HepG2 (cell line): Measurements from ENCODE around the gene USP28. TPM values are rescaled to one million over a fixed set of nuclear protein-coding genes. Genes with fewer than 3 reads are reported as not detected.

ENCODE experiments used
- ATAC-seq: fragments of 200-7000 bp; cut with Tn5 transposase; 3 replicates; pipeline ENCODE4 v1.9.1; 2020; ENCODE audit warnings: mild to moderate bottlenecking, moderate library complexity
- Bru-seq: library from RNA; stranded (reverse); fragments of 400-500 nt; gene quantifications from one replicate; lab custom pipeline; 2021; lab: Mats Ljungman, UMichigan
- BruChase-seq, 2 experiments: library from RNA; stranded (reverse); fragments of 400-500 nt; gene quantifications; one replicate each; lab custom pipeline; 2021; lab: Mats Ljungman, UMichigan
- BruUV-seq: library from RNA; stranded (reverse); fragments of 400-500 nt; replicated peaks from 2 replicates; lab custom pipeline; 2021; lab: Mats Ljungman, UMichigan
- CTCF ChIA-PET: fragments of 300-600 bp; formaldehyde crosslinking; extraction: SDS; loops from one replicate; lab custom pipeline; 2021; ENCODE audit warnings: low total read pairs, inconsistent platforms, low intra/inter-chr PET ratio; lab: Yijun Ruan, JAX
- POLR2A ChIA-PET: fragments of 350-600 bp; sonication (Branson Sonifier 250); formaldehyde crosslinking; loops from one replicate; lab custom pipeline; 2020; ENCODE audit warnings: antibody characterized with exemption, inconsistent platforms; lab: Yijun Ruan, JAX
- DNase-seq: peaks from one replicate; pipeline ENCODE4 v3.0.0-alpha.2; 2015; ENCODE audit warnings: low spot score
- FAIRE-seq: peaks from 3 replicates; lab custom pipeline; 2011; peaks lifted over from hg19 to GRCh38; lab: Jason Lieb, UNC
- H2AFZ ChIP-seq: one replicate; pipeline ENCODE4 v1.6.1; 2011; ENCODE audit warnings: low read length, inconsistent platforms
- H3K27ac ChIP-seq: fragments of 300-600 bp; 3 replicates; pipeline ENCODE4 v1.8.0; 2011; ENCODE audit warnings: mixed run types, mild to moderate bottlenecking, mixed read lengths, low read length, inconsistent platforms; ENCODE audit not compliant: insufficient read depth; ENCODE audit errors: extremely low read length
- H3K27me3 ChIP-seq, 2 experiments: fragments of 200-600 bp in 1 of 2; 2 replicates in 1 of 2; 3 replicates in 1 of 2; pipeline versions ENCODE4 v1.6.0 to v1.8.0; 2011; ENCODE audit warnings: low read length in 2 of 2, mild to moderate bottlenecking in 2 of 2, moderate library complexity in 2 of 2, inconsistent platforms in 1 of 2; ENCODE audit not compliant: insufficient read depth in 2 of 2, control insufficient read depth in 1 of 2
- H3K36me3 ChIP-seq, 2 experiments: fragments of 200-600 bp in 1 of 2; replicated peaks in 1 of 2; 2 replicates in 1 of 2; 3 replicates in 1 of 2; pipeline versions ENCODE4 v1.5.1 to v1.8.0; 2011; ENCODE audit warnings: low read length in 2 of 2, inconsistent platforms in 1 of 2; ENCODE audit not compliant: insufficient read depth in 2 of 2, control insufficient read depth in 1 of 2
- H3K4me1 ChIP-seq: 2 replicates; pipeline ENCODE4 v1.5.1; 2012; ENCODE audit warnings: low read length, inconsistent platforms; ENCODE audit not compliant: insufficient read depth
- H3K4me2 ChIP-seq: 2 replicates; pipeline ENCODE4 v1.6.0; 2011; ENCODE audit warnings: low read depth, low read length, inconsistent platforms
- H3K4me3 ChIP-seq, 3 experiments: fragments of 200-600 bp in 1 of 3; sonication (generic), shearing (Covaris generic) in 1 of 3; replicated peaks in 1 of 3; 2 replicates each; pipeline ENCODE4 v1.5.1; 2011 to 2016; ENCODE audit warnings: low read length in 3 of 3, inconsistent platforms in 2 of 3, low read depth in 2 of 3, mild to moderate bottlenecking in 2 of 3, control low read depth in 1 of 3, mixed read lengths in 1 of 3; ENCODE audit not compliant: insufficient read depth in 1 of 3
- H3K79me2 ChIP-seq: one replicate; pipeline ENCODE4 v1.6.1; 2011; ENCODE audit warnings: low read length, inconsistent platforms; ENCODE audit not compliant: insufficient read depth
- H3K9ac ChIP-seq: 2 replicates; pipeline ENCODE4 v1.6.0; 2011; ENCODE audit warnings: mild to moderate bottlenecking, low read depth, low read length, inconsistent platforms; ENCODE audit not compliant: insufficient read depth
- H3K9me3 ChIP-seq: 2 replicates; pipeline ENCODE4 v1.5.1; 2012; ENCODE audit warnings: mild to moderate bottlenecking, low read length
- H4K20me1 ChIP-seq: 2 replicates; pipeline ENCODE4 v1.6.0; 2011; ENCODE audit warnings: inconsistent platforms, mild to moderate bottlenecking, low read length, moderate library complexity; ENCODE audit not compliant: insufficient read depth
- ATF7-NPFF ChIP-seq: sonication (generic); formaldehyde crosslinking; IDR thresholded peaks from 2 replicates; pipeline ENCODE4 v1.8.1; 2023; ENCODE audit warnings: mild to moderate bottlenecking, low read depth, missing genetic modification reagents, moderate library complexity
- GPN1 ChIP-seq: sonication (generic); formaldehyde crosslinking; IDR thresholded peaks from 2 replicates; pipeline ENCODE4 v1.5.1; 2020; ENCODE audit warnings: missing genetic modification reagents, borderline replicate concordance
- PAXIP1 ChIP-seq: sonication (generic); formaldehyde crosslinking; conservative IDR thresholded peaks from 2 replicates; pipeline ENCODE4 v1.4.0; 2020; ENCODE audit warnings: mild to moderate bottlenecking, missing genetic modification reagents, moderate library complexity
- REXO4 ChIP-seq: sonication (generic); formaldehyde crosslinking; IDR thresholded peaks from 2 replicates; pipeline ENCODE4 v1.8.0; 2022; ENCODE audit warnings: missing genetic modification reagents, mild to moderate bottlenecking, borderline replicate concordance
- THAP8 ChIP-seq: sonication (generic); formaldehyde crosslinking; IDR thresholded peaks from 2 replicates; pipeline ENCODE4 v1.5.1; 2020; ENCODE audit warnings: missing genetic modification reagents, mild to moderate bottlenecking, borderline replicate concordance
- ZBTB34 ChIP-seq: sonication (generic); formaldehyde crosslinking; IDR thresholded peaks from 2 replicates; pipeline ENCODE4 v1.8.0; 2022; ENCODE audit warnings: mild to moderate bottlenecking, missing genetic modification reagents
- ZNF576 ChIP-seq: sonication (generic); formaldehyde crosslinking; IDR thresholded peaks from 2 replicates; pipeline ENCODE4 v1.4.0; 2020; ENCODE audit warnings: mild to moderate bottlenecking, missing genetic modification reagents
- ZNF749 ChIP-seq: sonication (generic); formaldehyde crosslinking; IDR thresholded peaks from 2 replicates; pipeline ENCODE4 v1.8.0; 2022; ENCODE audit warnings: mild to moderate bottlenecking, missing genetic modification reagents, moderate library complexity, borderline replicate concordance
- WGBS: methylation state at CpG from one replicate; pipeline ENCODE4 v1.1.6; 2017; ENCODE audit warnings: low lambda C conversion rate; 5-methylcytosine and 5-hydroxymethylcytosine counted together
- in situ Hi-C: cut with HindIII; loops from 2 replicates; pipeline ENCODE4 v1.10.0; 2017; ENCODE audit warnings: low pct_unique_long_range_greater_than_20kb; ENCODE audit not compliant: extremely low pct_ligation_motif_present
- intact Hi-C: fragments of 100-400 bp; cut with micrococcal nuclease; formaldehyde crosslinking; loops from one replicate; pipeline ENCODE4 v1.10.0; 2022; ENCODE audit not compliant: unreplicated experiment
- long read RNA-seq, 2 experiments: library from RNA in 1 of 2; library from polyadenylated mRNA in 1 of 2; stranded (forward) in 1 of 2; unstranded in 1 of 2; transcript quantifications; one replicate each; pipeline ENCODE4 v2.0.0, GENCODE V29; 2019 to 2022
- polyA minus RNA-seq, 3 experiments: library from RNA; depleted of rRNA, polyadenylated mRNA; stranded (reverse); fragments of >200 nt; gene quantifications; 2 replicates each; pipeline ENCODE4 v1.2.3, GENCODE V29; 2011; ENCODE audit warnings: low replicate concordance in 1 of 3
- polyA plus RNA-seq, 8 experiments: library from polyadenylated mRNA; depleted of rRNA in 3 of 8; stranded (reverse) in 7 of 8; unstranded in 1 of 8; fragments of >200 nt; fragmentation: Illumina TruSeq in 4 of 8; extraction: Trizol in 4 of 8; gene quantifications; 2 replicates each; pipeline versions ENCODE4 v1.2.1 to v1.2.3, GENCODE V29; 2011 to 2016; ENCODE audit warnings: low read depth in 4 of 8, missing spikeins in 1 of 8, mixed read lengths in 1 of 8; ENCODE audit not compliant: insufficient read depth in 1 of 8
- total RNA-seq, 5 experiments: library from RNA; depleted of rRNA; stranded (reverse); fragments of >200 nt; fragmentation: Illumina TruSeq; extraction: Trizol; gene quantifications; 2 replicates each; pipeline ENCODE4 v1.2.3, GENCODE V29; 2016; ENCODE audit warnings: low read depth in 1 of 5

Gene USP28
- total RNA-seq (2016; rRNA removed; fragmentation: Illumina TruSeq; extraction: Trizol) (34.3 and 52.0 TPM in 2 replicates), polyA plus RNA-seq (2011; rRNA removed) (27.6 and 29.6 TPM in 2 replicates), polyA minus RNA-seq (2011; rRNA and poly(A)+ RNA removed; ENCODE audit: low replicate concordance) (24.1 and 27.3 TPM in 2 replicates), Bru-seq, nascent RNA (percentile 64 among the genes with signal in this experiment), BruChase-seq, experiment 1, labeled RNA remaining after a 6-hour chase (percentile 60 among the genes with signal in this experiment), BruChase-seq, experiment 2, labeled RNA remaining after a 2-hour chase (percentile 61 among the genes with signal in this experiment)
- total RNA-seq (2016; cell fraction: cytosol; rRNA removed; fragmentation: Illumina TruSeq; extraction: Trizol; ENCODE audit: low read depth), result 8.8 and 10.6 TPM in 2 replicates
- total RNA-seq (2016; cell fraction: insoluble cytoplasmic fraction; rRNA removed; fragmentation: Illumina TruSeq; extraction: Trizol), result 36.7 and 47.2 TPM in 2 replicates
- total RNA-seq (2016; cell fraction: membrane; rRNA removed; fragmentation: Illumina TruSeq; extraction: Trizol), result 19.2 and 20.6 TPM in 2 replicates
- total RNA-seq (2016; cell fraction: nucleus; rRNA removed; fragmentation: Illumina TruSeq; extraction: Trizol), result 30.7 and 35.4 TPM in 2 replicates
- 11.8 and 14.3 TPM in 2 replicates for polyA plus RNA-seq (2011; cell fraction: cytosol; rRNA removed)
- polyA plus RNA-seq (2011; cell fraction: nucleus; rRNA removed), result 26.1 and 29.2 TPM in 2 replicates
- polyA plus RNA-seq (2012), result 12.9 and 17.0 TPM in 2 replicates
- 3.9 and 4.1 TPM in 2 replicates for polyA plus RNA-seq (2016; cell fraction: cytosol; fragmentation: Illumina TruSeq; extraction: Trizol; ENCODE audit: low read depth)
- 28.6 and 29.4 TPM in 2 replicates for polyA plus RNA-seq (2016; cell fraction: insoluble cytoplasmic fraction; fragmentation: Illumina TruSeq; extraction: Trizol; ENCODE audit: low read depth)
- 9.3 and 9.8 TPM in 2 replicates for polyA plus RNA-seq (2016; cell fraction: membrane; fragmentation: Illumina TruSeq; extraction: Trizol; ENCODE audit: low read depth)
- 25.6 and 33.9 TPM in 2 replicates for polyA plus RNA-seq (2016; cell fraction: nucleus; fragmentation: Illumina TruSeq; extraction: Trizol; ENCODE audit: insufficient read depth, low read depth)
- 23.8 and 28.1 TPM in 2 replicates for polyA minus RNA-seq (2011; cell fraction: cytosol; rRNA and poly(A)+ RNA removed)
- polyA minus RNA-seq (2011; cell fraction: nucleus; rRNA and poly(A)+ RNA removed), result 34.2 and 35.4 TPM in 2 replicates
- long read RNA-seq, experiment 1, partial matches to known transcripts, result 1 of 5 reads
- long read RNA-seq, experiment 1, other reads (novel, unspliced or antisense), result 3 of 5 reads
- long read RNA-seq, experiment 2, partial matches to known transcripts, result 0 of 14 reads
- long read RNA-seq, experiment 2, other reads (novel, unspliced or antisense), result 13 of 14 reads

- peak within 1 kb of the TSS; percentile 86 for H2AFZ ChIP-seq
- FAIRE-seq, result no peak
- H3K27me3 ChIP-seq, result no peaks in the 10 kb centered on the region; a peak in 1 of 5 replicates
- peak; percentile 90 for ATAC-seq
- H3K27ac ChIP-seq, result peak within 1 kb of the TSS; percentile 87
- H3K4me2 ChIP-seq, result peak within 1 kb of the TSS; percentile 89
- WGBS, result under 1% methylated on average over 35 of the region's 95 CpGs
- peak within 1 kb of the TSS; percentile 85 for H3K9ac ChIP-seq
- in situ Hi-C loops (no loop called here), intact Hi-C loops (no loop called here)
- H3K9me3 ChIP-seq, result no peaks in the 10 kb centered on the region
- peak within 1 kb of the TSS; percentile 72 to 89 (median 85) for H3K4me3 ChIP-seq
- peaks cover 68% of the 10 kb centered on the region for H3K4me1 ChIP-seq
- BruUV-seq, result no TSS peak
- H4K20me1 ChIP-seq, result no peaks in the 10 kb centered on the region
- peaks cover 9% of the 10 kb centered on the region for H3K79me2 ChIP-seq
- ChIA-PET CTCF (no interaction called here), POLR2A (interaction anchor here (0.6 to 2.1 kb wide), 8 partner anchors 9 to 525 kb away, joined by 3 to 16 read pairs (median 6); partner anchors contain the start of genes C11orf71 and RBM7)
- DNase-seq, result peak; percentile 89
- no peaks in the 10 kb centered on the region for H3K36me3 ChIP-seq
- TF ChIP-seq PAXIP1, result peak; percentile 32; the same call in 1 of the 2 replicates
- TF ChIP-seq GPN1 (CRISPR knock-in tag), result no peak
- TF ChIP-seq THAP8 (CRISPR knock-in tag), result no peak
- TF ChIP-seq ZNF749 (CRISPR knock-in tag), result 0 out of 2 replicates have a peak, but pooled peaks have one; percentile 9
- TF ChIP-seq ATF7-NPFF (CRISPR knock-in tag), result peak; percentile 76
- no peak for TF ChIP-seq REXO4 (CRISPR knock-in tag)
- no peak for TF ChIP-seq ZBTB34 (CRISPR knock-in tag)
- no peak for TF ChIP-seq ZNF576
Observed at GRCh38 chr11:113875234-113876073, at the start of gene USP28. USP28 (minus strand) TSS chr11:113875572; CDS start chr11:113875501, 71 bp downstream.
